Ascending aorta (tissue), 2 donors: Measurements from ENCODE around the gene FAM98B. TPM values are rescaled to one million over a fixed set of nuclear protein-coding genes. Genes with fewer than 3 reads are reported as not detected.
A peak's percentile ranks its signal among the peaks of the same experiment; 100 is the strongest.

Experiments
- DNase-seq, 2 donors: peaks; one replicate each; pipeline ENCODE4 v3.0.0-alpha.2; 2019; ENCODE audit warnings: low spot score in 2 of 2
- H3K27ac ChIP-seq, 2 donors: fragments of 200-600 bp; sonication (generic); one replicate each; pipeline ENCODE4 v1.5.1; 2016 to 2017; ENCODE audit warnings: mild to moderate bottlenecking in 1 of 2
- H3K27me3 ChIP-seq: fragments of 200-600 bp; sonication (generic); one replicate; pipeline ENCODE4 v1.5.1; 2017
- H3K36me3 ChIP-seq, 2 donors: fragments of 200-600 bp; sonication (generic); one replicate each; pipeline ENCODE4 v1.5.1; 2016
- H3K4me1 ChIP-seq, 2 donors: fragments of 200-600 bp; sonication (generic); one replicate each; pipeline ENCODE4 v1.5.1; 2016 to 2017; ENCODE audit warnings: mild to moderate bottlenecking in 1 of 2
- H3K4me3 ChIP-seq, 2 donors: fragments of 200-600 bp; sonication (generic); one replicate each; pipeline ENCODE4 v1.5.1; 2016 to 2017; ENCODE audit warnings: mild to moderate bottlenecking in 1 of 2
- H3K9me3 ChIP-seq, 2 donors: fragments of 200-600 bp; sonication (generic); one replicate each; pipeline ENCODE4 v1.5.1; 2016
- CTCF ChIP-seq, 3 experiments: fragments of 200-600 bp in 2 of 3; fragments of 450-650 bp in 1 of 3; sonication (generic) in 2 of 3; IDR thresholded peaks; one replicate each; pipeline ENCODE4 v1.5.1; 2016 to 2019; ENCODE audit warnings: antibody characterized with exemption in 3 of 3, mild to moderate bottlenecking in 1 of 3, moderate library complexity in 1 of 3
- intact Hi-C: fragments of 100-400 bp; cut with DNase I; formaldehyde crosslinking; loops from one replicate; pipeline ENCODE4 v1.15.1; 2023
- total RNA-seq: library from RNA; depleted of rRNA; stranded (reverse); fragments of >200 nt; gene quantifications from one replicate; pipeline ENCODE4 v1.1.0, GENCODE V29; 2016

FAM98B gene
- total RNA-seq, 1 donor from 2014 or later: 6.4 TPM

- intact Hi-C loops: loop anchor here (5.0 to 10.0 kb wide), 2 partner anchors 93 to 210 kb away; partner anchors contain the start of gene RASGRP1
- no peaks in the 10 kb centered on the region for H3K27me3 ChIP-seq
- H3K4me3 ChIP-seq: no peak overlapping the region
- TF ChIP-seq CTCF (IDR thresholded peaks at IDR 0.05): no peak
- H3K27ac ChIP-seq: no peak overlapping the region
- no peaks in the 10 kb centered on the region for H3K9me3 ChIP-seq
- H3K36me3 ChIP-seq: peaks cover 15 to 21% of the 10 kb centered on the region in 2 donors
- DNase-seq: no peak
- no peaks in the 10 kb centered on the region for H3K4me1 ChIP-seq
Observed at GRCh38 chr15:38471974-38472373, 18.0 kb downstream of the FAM98B start.

DNA sequence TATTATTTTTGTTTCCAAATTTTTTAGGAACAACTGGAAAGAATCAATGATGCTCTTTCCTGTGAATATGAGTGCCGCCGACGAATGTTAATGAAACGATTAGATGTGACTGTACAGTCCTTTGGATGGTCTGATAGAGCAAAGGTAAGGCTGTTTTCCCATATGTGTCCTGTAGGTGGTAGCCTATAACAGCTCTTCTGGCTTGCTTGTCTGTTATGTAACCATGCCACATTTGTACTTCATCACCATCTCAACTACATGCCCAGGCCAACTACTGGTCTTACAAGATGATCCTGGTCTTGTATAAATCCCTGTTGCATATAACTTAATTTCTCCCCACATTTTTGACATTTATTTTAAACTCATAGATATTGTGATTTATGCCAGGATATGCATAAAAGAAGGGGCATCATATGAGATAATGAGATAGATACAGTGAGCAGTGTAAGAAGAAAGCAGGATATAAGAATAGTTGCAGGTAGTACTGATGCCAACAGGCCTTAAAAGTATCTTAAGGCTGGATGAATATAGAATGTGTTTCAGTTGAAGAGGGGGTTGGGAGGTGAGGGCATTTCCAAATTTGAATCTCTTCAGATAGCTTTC lies 20.3 kb downstream of the FAM98B start:
- Histone ChIP-seq H3K36me3 (peaks cover 15 to 27% of the 10 kb centered on the region in 2 donors), H3K4me1 (no peaks in the 10 kb centered on the region), H3K4me3 (no peak overlapping the region), H3K27me3 (no peaks in the 10 kb centered on the region), H3K27ac (no peak overlapping the region), H3K9me3 (no peaks in the 10 kb centered on the region)
- intact Hi-C loops: loop anchor here (5.0 to 10.0 kb wide), 2 partner anchors 91 to 208 kb away; partner anchors contain the start of gene RASGRP1
- no peak for DNase-seq
- peak; percentile 42 to 65 (median 49) for TF ChIP-seq CTCF (IDR thresholded peaks at IDR 0.05)

- Histone ChIP-seq H3K4me3 (no peak overlapping the region), H3K27me3 (no peaks in the 10 kb centered on the region), H3K9me3 (no peaks in the 10 kb centered on the region), H3K4me1 (no peaks in the 10 kb centered on the region), H3K36me3 (peaks cover 15 to 27% of the 10 kb centered on the region in 2 donors), H3K27ac (no peak overlapping the region)
- intact Hi-C loops: loop anchor here (10.0 kb wide), 1 partner anchor 89 kb away; the partner anchor contains the start of gene RASGRP1
- no peak for TF ChIP-seq CTCF (IDR thresholded peaks at IDR 0.05)
- DNase-seq: no peak
Observed at GRCh38 chr15:38475361-38475760, 21.4 kb downstream of the FAM98B start.

GRCh38 chr15:38476120-38476519 lies 22.2 kb downstream of the FAM98B start:
- intact Hi-C loops: loop anchor here (10.0 kb wide), 1 partner anchor 89 kb away; the partner anchor contains the start of gene RASGRP1
- no peak for TF ChIP-seq CTCF (IDR thresholded peaks at IDR 0.05)
- H3K36me3 ChIP-seq: peaks cover 15 to 27% of the 10 kb centered on the region in 2 donors

DNA sequence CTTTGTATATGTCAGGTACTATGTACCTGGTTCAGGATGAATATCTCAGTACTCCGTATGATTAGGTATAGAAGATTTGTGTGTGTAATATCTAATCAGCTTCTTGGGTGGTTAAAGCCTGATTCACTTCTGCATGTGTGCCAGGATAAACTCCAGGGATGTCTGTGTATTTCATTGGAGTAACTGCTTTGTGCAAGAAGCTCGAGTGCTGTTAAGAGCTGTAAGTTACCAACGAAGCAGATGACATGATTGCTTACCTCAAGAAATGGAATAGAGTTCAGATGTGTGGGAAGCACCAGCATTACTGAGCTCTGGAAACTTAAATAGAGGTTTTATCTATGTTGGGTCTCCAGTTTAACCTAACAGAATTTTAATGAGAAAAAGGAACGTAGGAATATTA lies 23.7 kb downstream of the FAM98B start:
- intact Hi-C loops: loop anchor here (10.0 kb wide), 1 partner anchor 87 kb away; the partner anchor contains the start of gene RASGRP1
- Histone ChIP-seq H3K36me3 (peaks cover 20 to 31% of the 10 kb centered on the region in 2 donors), H3K4me3 (no peak overlapping the region), H3K9me3 (no peaks in the 10 kb centered on the region), H3K27ac (no peak overlapping the region), H3K27me3 (no peaks in the 10 kb centered on the region), H3K4me1 (no peaks in the 10 kb centered on the region)
- no peak for TF ChIP-seq CTCF (IDR thresholded peaks at IDR 0.05)
- no peak for DNase-seq

More at GRCh38 chr15:38476120-38476519, 22.2 kb downstream of the FAM98B start:
- Histone ChIP-seq H3K4me1 (no peaks in the 10 kb centered on the region), H3K27ac (no peak overlapping the region), H3K27me3 (no peaks in the 10 kb centered on the region), H3K9me3 (no peaks in the 10 kb centered on the region), H3K4me3 (no peak overlapping the region)
- DNase-seq: no peak
